K562 (cell line): Measurements from ENCODE around the gene SUPT5H. TPM values are rescaled to one million over a fixed set of nuclear protein-coding genes. Genes with fewer than 3 reads are reported as not detected.

ENCODE experiments used
- ATAC-seq: fragments of 200-7000 bp; cut with Tn5 transposase; 3 replicates; pipeline ENCODE4 v1.9.1; 2020; ENCODE audit warnings: moderate library complexity
- Bru-seq: library from RNA; stranded (reverse); fragments of 400-500 nt; gene quantifications from one replicate; lab custom pipeline; 2021; lab: Mats Ljungman, UMichigan
- BruChase-seq, 2 experiments: library from RNA; stranded (reverse); fragments of 400-500 nt; gene quantifications; one replicate each; lab custom pipeline; 2021; lab: Mats Ljungman, UMichigan
- BruUV-seq: library from RNA; stranded (reverse); fragments of 400-500 nt; replicated peaks from 2 replicates; lab custom pipeline; 2021; lab: Mats Ljungman, UMichigan
- CTCF ChIA-PET: fragments of 300-600 bp; formaldehyde crosslinking; extraction: SDS; loops from one replicate; lab custom pipeline; 2021; ENCODE audit warnings: low intra/inter-chr PET ratio; lab: Yijun Ruan, JAX
- POLR2A ChIA-PET: fragments of 300-600, 350-650 bp; sonication (Branson Sonifier 250); formaldehyde crosslinking; extraction: SDS; loops from one replicate; lab custom pipeline; 2021; ENCODE audit warnings: antibody characterized with exemption, inconsistent platforms; lab: Yijun Ruan, JAX
- DNase-seq, 4 experiments: peaks; one replicate each; pipeline versions ENCODE4 v3.0.0 to v3.0.0-alpha.2; 2011 to 2018; ENCODE audit warnings: low spot score in 3 of 4, mixed read lengths in 3 of 4; ENCODE audit errors: extremely low read depth in 1 of 4
- FAIRE-seq: peaks from 2 replicates; lab custom pipeline; 2011; peaks lifted over from hg19 to GRCh38; lab: Jason Lieb, UNC
- H2AFZ ChIP-seq: 2 replicates; pipeline ENCODE4 v1.6.0; 2011; ENCODE audit warnings: low read depth, low read length, control low read depth, inconsistent platforms
- H3K27ac ChIP-seq: fragments of 200-600 bp; 3 replicates; pipeline ENCODE4 v1.8.0; 2011; ENCODE audit warnings: low read depth, mild to moderate bottlenecking, control low read depth, inconsistent platforms, low read length, moderate library complexity, mixed read lengths; ENCODE audit errors: extremely low read depth
- H3K27me3 ChIP-seq, 2 experiments: fragments of 300-600 bp in 1 of 2; 2 replicates in 1 of 2; 3 replicates in 1 of 2; pipeline versions ENCODE4 v1.6.0 to v1.8.0; 2011; ENCODE audit warnings: inconsistent platforms in 2 of 2, low read length in 2 of 2, mild to moderate bottlenecking in 1 of 2, mixed read lengths in 1 of 2, moderate library complexity in 1 of 2; ENCODE audit not compliant: control insufficient read depth in 2 of 2, insufficient read depth in 2 of 2
- H3K36me3 ChIP-seq: fragments of 300-600 bp; 3 replicates; pipeline ENCODE4 v1.8.0; 2011; ENCODE audit warnings: mild to moderate bottlenecking, low read length, inconsistent platforms; ENCODE audit not compliant: control insufficient read depth, insufficient read depth
- H3K4me1 ChIP-seq, 2 experiments: fragments of 200-600 bp in 1 of 2; replicated peaks in 1 of 2; 2 replicates in 1 of 2; 3 replicates in 1 of 2; pipeline versions ENCODE4 v1.5.1 to v1.8.0; 2011; ENCODE audit warnings: inconsistent platforms in 2 of 2, low read length in 2 of 2, mild to moderate bottlenecking in 1 of 2, mixed read lengths in 1 of 2, moderate library complexity in 1 of 2; ENCODE audit not compliant: control insufficient read depth in 2 of 2, insufficient read depth in 2 of 2
- H3K4me2 ChIP-seq: 2 replicates; pipeline ENCODE4 v1.6.1; 2011; ENCODE audit warnings: low read length, control low read depth, inconsistent platforms, mixed read lengths; ENCODE audit not compliant: insufficient read depth
- H3K4me3 ChIP-seq: fragments of 200-600 bp; sonication (generic), shearing (Covaris generic); 2 replicates; pipeline ENCODE4 v1.5.1; 2016; ENCODE audit warnings: control low read depth, inconsistent platforms
- H3K79me2 ChIP-seq: fragments of 200-600 bp; 3 replicates; pipeline ENCODE4 v1.8.0; 2011; ENCODE audit warnings: low read length, inconsistent platforms; ENCODE audit not compliant: control insufficient read depth, insufficient read depth
- H3K9ac ChIP-seq, 2 experiments: 2 replicates each; pipeline versions ENCODE4 v1.6.0 to v1.6.1; 2011; ENCODE audit warnings: low read depth in 2 of 2, low read length in 2 of 2, control low read depth in 1 of 2, inconsistent platforms in 1 of 2, mild to moderate bottlenecking in 1 of 2, mixed read lengths in 1 of 2; ENCODE audit not compliant: insufficient read depth in 1 of 2
- H3K9me1 ChIP-seq: one replicate; pipeline ENCODE4 v1.6.0; 2011; ENCODE audit warnings: inconsistent platforms, mild to moderate bottlenecking, low read length, moderate library complexity; ENCODE audit not compliant: control insufficient read depth, insufficient read depth
- H3K9me3 ChIP-seq: replicated peaks from 2 replicates; pipeline ENCODE4 v1.5.1; 2011; ENCODE audit warnings: low read depth, low read length, inconsistent platforms; ENCODE audit not compliant: control insufficient read depth, insufficient read depth
- H4K20me1 ChIP-seq: replicated peaks from 2 replicates; pipeline ENCODE4 v1.6.1; 2011; ENCODE audit warnings: low read length, inconsistent platforms, mixed read lengths; ENCODE audit not compliant: control insufficient read depth, insufficient read depth
- CHD2 ChIP-seq: IDR thresholded peaks from 2 replicates; pipeline ENCODE4 v1.6.1; 2011; ENCODE audit warnings: low read depth, low read length
- KLF10 ChIP-seq: fragments of 250-450 bp; sonication (Bioruptor Pico); IDR thresholded peaks from 2 replicates; pipeline ENCODE4 v1.6.1; 2021; ENCODE audit warnings: matching md5 sums
- NFATC3 ChIP-seq: fragments of 450-650 bp; IDR thresholded peaks from 2 replicates; pipeline ENCODE4 v1.6.1; 2017; ENCODE audit warnings: mild to moderate bottlenecking
- NRF1 ChIP-seq, 2 experiments: fragments of 450-650 bp; IDR thresholded peaks in 1 of 2; conservative IDR thresholded peaks in 1 of 2; 2 replicates each; pipeline ENCODE4 v1.6.1; 2014; ENCODE audit warnings: mild to moderate bottlenecking in 2 of 2
- REST ChIP-seq, 2 experiments: fragments of 450-650 bp; formaldehyde crosslinking in 1 of 2; IDR thresholded peaks; 2 replicates each; pipeline versions ENCODE4 v1.4.0 to v1.6.1; 2014 to 2020; ENCODE audit warnings: mild to moderate bottlenecking in 2 of 2, borderline replicate concordance in 1 of 2, low read depth in 1 of 2
- RHOXF2B ChIP-seq: fragments of 250-450 bp; sonication (Bioruptor Pico); conservative IDR thresholded peaks from 2 replicates; pipeline ENCODE4 v1.5.1; 2021
- WGBS: fragments of 100-300 bp; shearing (Covaris generic); methylation state at CpG from one replicate; pipeline ENCODE4 v1.1.6; 2016; ENCODE audit warnings: low coverage, mixed read lengths; ENCODE audit not compliant: insufficient coverage; ENCODE audit errors: missing lambda C conversion rate; 5-methylcytosine and 5-hydroxymethylcytosine counted together
- in situ Hi-C: fragments of 300-500 bp; cut with MboI; formaldehyde crosslinking; loops from 4 replicates; pipeline ENCODE4 v1.15.0; 2018; ENCODE audit warnings: inconsistent platforms, mixed read lengths
- intact Hi-C: fragments of 100-400 bp; cut with micrococcal nuclease; formaldehyde crosslinking; loops from 2 replicates; pipeline ENCODE4 v1.14.2; 2022
- long read RNA-seq, 3 experiments: library from polyadenylated mRNA in 2 of 3; library from RNA in 1 of 3; unstranded in 2 of 3; stranded (forward) in 1 of 3; transcript quantifications; one replicate each; pipeline ENCODE4 v2.0.0, GENCODE V29; 2019 to 2022
- polyA minus RNA-seq, 3 experiments: library from RNA; depleted of rRNA, polyadenylated mRNA; stranded (reverse); fragments of >200 nt; gene quantifications; 2 replicates each; pipeline ENCODE4 v1.2.3, GENCODE V29; 2011
- polyA plus RNA-seq, 8 experiments: library from polyadenylated mRNA; depleted of rRNA in 4 of 8; stranded (reverse) in 5 of 8; unstranded in 3 of 8; fragments of >200 nt; fragmentation: Nextera tagmentation in 2 of 8; fragmentation: Illumina TruSeq in 1 of 8; extraction: Ambion mirVana in 2 of 8; extraction: Trizol in 1 of 8; gene quantifications; 2 replicates each; pipeline versions ENCODE4 v1.2.1 to v1.2.3, GENCODE V29; 2011 to 2014; ENCODE audit warnings: inconsistent platforms in 1 of 8, missing spikeins in 1 of 8
- total RNA-seq, 7 experiments: library from RNA; depleted of rRNA in 6 of 7; stranded (reverse); fragments of >200 nt in 6 of 7; fragmentation: Illumina TruSeq in 2 of 7; extraction: Trizol in 2 of 7; gene quantifications; 2 replicates each; pipeline versions ENCODE4 v1.2.1 to v1.2.3, GENCODE V29; 2011 to 2021; ENCODE audit warnings: low replicate concordance in 1 of 7

SUPT5H gene
- total RNA-seq (2011; cell fraction: chromatin; rRNA removed; ENCODE audit: low replicate concordance): 330 and 539 TPM in 2 replicates
- 230 and 249 TPM in 2 replicates for total RNA-seq (2011; cell fraction: nucleolus; rRNA removed)
- total RNA-seq (2011; cell fraction: nucleoplasm; rRNA removed): 271 and 280 TPM in 2 replicates
- total RNA-seq (2014; rRNA removed) (64.1 and 68.6 TPM in 2 replicates), total RNA-seq (2014; rRNA removed; fragmentation: Illumina TruSeq; extraction: Trizol) (29.4 and 34.5 TPM in 2 replicates), total RNA-seq (2015; rRNA removed; fragmentation: Illumina TruSeq; extraction: Trizol) (35.9 and 36.9 TPM in 2 replicates), total RNA-seq (2021) (73.4 and 85.9 TPM in 2 replicates), polyA plus RNA-seq (2011; rRNA removed) (27.6 and 58.9 TPM in 2 replicates), polyA plus RNA-seq (2014; fragmentation: Illumina TruSeq; extraction: Trizol) (68.9 and 70.5 TPM in 2 replicates), polyA plus RNA-seq (2014; fragmentation: Nextera tagmentation; extraction: Ambion mirVana) (10 to 100 TPM; 13.3 to 18.8 TPM), polyA plus RNA-seq (2014; rRNA removed) (50.2 and 75.6 TPM in 2 replicates), polyA minus RNA-seq (2011; rRNA and poly(A)+ RNA removed) (37.0 and 51.5 TPM in 2 replicates), Bru-seq, nascent RNA (percentile 72 among the genes with signal in this experiment), BruChase-seq, experiment 1, labeled RNA remaining after a 2-hour chase (percentile 74 among the genes with signal in this experiment), BruChase-seq, experiment 2, labeled RNA remaining after a 6-hour chase (percentile 84 among the genes with signal in this experiment)
- polyA plus RNA-seq (2011; cell fraction: cytosol; rRNA removed): 37.3 and 38.8 TPM in 2 replicates
- 208 and 227 TPM in 2 replicates for polyA plus RNA-seq (2011; cell fraction: nucleus; rRNA removed)
- polyA plus RNA-seq (2012): 93.1 and 112 TPM in 2 replicates
- 42.2 and 42.6 TPM in 2 replicates for polyA minus RNA-seq (2011; cell fraction: cytosol; rRNA and poly(A)+ RNA removed)
- 36.1 and 56.9 TPM in 2 replicates for polyA minus RNA-seq (2011; cell fraction: nucleus; rRNA and poly(A)+ RNA removed)
- long read RNA-seq, experiment 1, transcript SUPT5H-218 (2 exons, 718 nt): major isoform, 71 of 150 reads
- long read RNA-seq, experiment 1, partial matches to known transcripts: 63 of 150 reads
- long read RNA-seq, experiment 1, other reads (novel, unspliced or antisense): 11 of 150 reads
- long read RNA-seq, experiment 2, partial matches to known transcripts: 53 of 71 reads
- long read RNA-seq, experiment 2, other reads (novel, unspliced or antisense): 16 of 71 reads
- long read RNA-seq, experiment 3, partial matches to known transcripts: 3 of 7 reads
- long read RNA-seq, experiment 3, other reads (novel, unspliced or antisense): 1 of 7 reads

GRCh38 chr19:39445196-39446111 is at the start of gene SUPT5H:
SUPT5H (plus strand) TSS chr19:39445582; CDS start chr19:39445891, 309 bp downstream.
- peak; percentile 99 for ATAC-seq
- Histone ChIP-seq H4K20me1 (peaks cover 4% of the 10 kb centered on the region; the same call in 1 of the 2 replicates), H3K9ac (peak within 1 kb of the TSS; percentile 89 to 99), H3K79me2 (peaks cover 61% of the 10 kb centered on the region), H3K27me3 (no peaks in the 10 kb centered on the region), H3K36me3 (peaks cover 26% of the 10 kb centered on the region; the same call in 2 of the 3 replicates), H2AFZ (peak within 1 kb of the TSS; percentile 81), H3K4me1 (peaks cover 2 to 22% of the 10 kb centered on the region in 2 experiments; a peak in 3 of 5 replicates), H3K4me2 (peak within 1 kb of the TSS; percentile 90), H3K4me3 (peak within 1 kb of the TSS; percentile 71), H3K9me3 (no peaks in the 10 kb centered on the region), H3K27ac (peak within 1 kb of the TSS; percentile 72), H3K9me1 (no peaks in the 10 kb centered on the region)
- ChIA-PET POLR2A (interaction anchor here (0.7 to 2.3 kb wide), 8 partner anchors 10 to 393 kb away, joined by 3 to 38 read pairs (median 4); partner anchors contain the start of genes RPS16 and TIMM50), CTCF (interaction anchor here (0.7 kb wide), 1 partner anchor 73 kb away, joined by 3 read pairs; no protein-coding TSS in a partner anchor)
- under 1% methylated on average over 59 of the region's 68 CpGs for WGBS
- peak; percentile 89 for FAIRE-seq
- intact Hi-C loops: loop anchor here (2.0 to 5.0 kb wide), 2 partner anchors 37 to 55 kb away; partner anchors contain the start of genes MED29, PAF1 and TIMM50
- in situ Hi-C loops: no loop called here
- BruUV-seq: TSS peak; percentile 78
- peak; percentile 95 to 99 (median 96) for DNase-seq
- TF ChIP-seq KLF10 (CRISPR knock-in tag) (no peak), REST (IDR thresholded peaks at IDR 0.05; ENCODE audit: borderline replicate concordance) (no peak), REST (CRISPR knock-in tag; IDR thresholded peaks at IDR 0.05; ENCODE audit: low read depth) (peak; percentile 79), CHD2 (peak; percentile 100), RHOXF2B (CRISPR knock-in tag) (no peak), NRF1 (conservative IDR thresholded peaks at IDR 0.05 in 1 of 2, IDR thresholded peaks at IDR 0.05 in 1 of 2) (peak; percentile 61 to 68), NFATC3 (no peak)
